ENCODE measurements around the gene UNC45B.
"Not testable (repeated sequence)": the region's sequence is repeated elsewhere in the genome, so short reads cannot be mapped to it uniquely, and the experiment has no call there.

UNC45B gene

GRCh38 chr17:35179379-35179778 is 31.8 kb downstream of the UNC45B start:
- H3K27me3 ChIP-seq (ENCODE audit: control insufficient read depth, insufficient read depth, low read length); H3K9ac ChIP-seq (ENCODE audit: low read depth, low read length); H3K4me3 ChIP-seq (ENCODE audit: low read depth, low read length); H3K36me3 ChIP-seq (ENCODE audit: control insufficient read depth, insufficient read depth, low read length); H3K9me3 ChIP-seq (ENCODE audit: control insufficient read depth, insufficient read depth, low read length); H3K4me1 ChIP-seq (ENCODE audit: control insufficient read depth, insufficient read depth, low read length): not testable (repeated sequence)

- Histone ChIP-seq H3K4me3 (ENCODE audit: low read depth, low read length) (no peak overlapping the region), H3K9ac (ENCODE audit: low read depth, low read length) (no peak overlapping the region), H3K9me3 (ENCODE audit: control insufficient read depth, insufficient read depth, low read length) (no peaks in the 10 kb centered on the region), H3K27me3 (ENCODE audit: control insufficient read depth, insufficient read depth, low read length) (no peaks in the 10 kb centered on the region), H3K36me3 (ENCODE audit: control insufficient read depth, insufficient read depth, low read length) (no peaks in the 10 kb centered on the region), H3K4me1 (ENCODE audit: control insufficient read depth, insufficient read depth, low read length) (no peaks in the 10 kb centered on the region)
Measured at GRCh38 chr17:35183332-35183731, 35.7 kb downstream of the UNC45B start.

DNA sequence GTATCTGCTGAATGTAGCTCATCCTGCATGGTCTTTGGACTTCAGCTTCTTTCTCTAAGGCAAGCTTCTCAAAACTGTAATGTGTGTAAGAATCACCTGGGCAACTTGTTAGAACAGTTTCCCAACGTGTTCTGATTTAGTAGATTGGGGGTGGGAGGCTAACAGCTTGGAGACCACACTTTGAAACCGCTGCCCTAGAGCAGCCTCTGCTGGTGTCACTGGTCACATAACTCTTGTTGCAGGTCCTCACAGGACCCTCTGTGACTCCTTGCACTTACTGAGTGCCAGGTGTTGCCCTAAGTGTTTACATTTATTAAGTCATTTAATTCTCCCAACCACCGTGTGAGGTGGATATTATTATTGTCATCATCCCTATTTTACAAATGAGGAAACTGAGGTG is 36.7 kb downstream of the UNC45B start:
- Histone ChIP-seq H3K4me3 (ENCODE audit: low read depth, low read length) (no peak overlapping the region), H3K4me1 (ENCODE audit: control insufficient read depth, insufficient read depth, low read length) (no peaks in the 10 kb centered on the region), H3K9ac (ENCODE audit: low read depth, low read length) (no peak overlapping the region), H3K36me3 (ENCODE audit: control insufficient read depth, insufficient read depth, low read length) (no peaks in the 10 kb centered on the region), H3K9me3 (ENCODE audit: control insufficient read depth, insufficient read depth, low read length) (no peaks in the 10 kb centered on the region), H3K27me3 (ENCODE audit: control insufficient read depth, insufficient read depth, low read length) (no peaks in the 10 kb centered on the region)

- no peaks in the 10 kb centered on the region for H3K9me3 ChIP-seq (ENCODE audit: control insufficient read depth, insufficient read depth, low read length)
- H3K27me3 ChIP-seq (ENCODE audit: control insufficient read depth, insufficient read depth, low read length): no peaks in the 10 kb centered on the region
- no peak overlapping the region for H3K9ac ChIP-seq (ENCODE audit: low read depth, low read length)
- H3K36me3 ChIP-seq (ENCODE audit: control insufficient read depth, insufficient read depth, low read length): no peaks in the 10 kb centered on the region
- no peak overlapping the region for H3K4me3 ChIP-seq (ENCODE audit: low read depth, low read length)
- H3K4me1 ChIP-seq (ENCODE audit: control insufficient read depth, insufficient read depth, low read length): no peaks in the 10 kb centered on the region
Measured at GRCh38 chr17:35185849-35186248, 38.2 kb downstream of the UNC45B start.

- no peak overlapping the region for H3K9ac ChIP-seq (ENCODE audit: low read depth, low read length)
Measured at GRCh38 chr17:35187481-35187880, 39.9 kb downstream of the UNC45B start.

DNA sequence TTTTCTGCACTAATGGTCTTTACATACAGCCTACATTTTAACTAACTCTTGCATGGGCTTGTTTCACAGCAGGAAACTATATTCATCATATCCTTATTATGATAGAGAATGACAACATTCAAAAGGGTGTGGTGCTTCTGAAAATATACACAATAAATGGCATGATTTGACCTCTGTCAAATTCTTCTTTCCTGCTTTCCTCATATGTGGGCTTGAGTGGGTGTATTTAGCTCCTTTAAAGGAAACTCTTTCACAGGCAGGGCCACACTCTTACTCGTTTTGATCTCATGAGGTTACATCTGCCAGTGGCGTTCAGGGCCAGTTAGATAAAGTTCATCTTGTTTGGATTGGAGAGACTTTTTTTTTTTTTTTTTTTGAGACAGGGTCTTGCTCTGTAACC is 40.5 kb downstream of the UNC45B start:
- Histone ChIP-seq H3K4me1 (ENCODE audit: control insufficient read depth, insufficient read depth, low read length) (no peaks in the 10 kb centered on the region), H3K27me3 (ENCODE audit: control insufficient read depth, insufficient read depth, low read length) (no peaks in the 10 kb centered on the region), H3K36me3 (ENCODE audit: control insufficient read depth, insufficient read depth, low read length) (no peaks in the 10 kb centered on the region), H3K9ac (ENCODE audit: low read depth, low read length) (no peak overlapping the region), H3K4me3 (ENCODE audit: low read depth, low read length) (no peak overlapping the region), H3K9me3 (ENCODE audit: control insufficient read depth, insufficient read depth, low read length) (no peaks in the 10 kb centered on the region)

More at GRCh38 chr17:35187481-35187880, 39.9 kb downstream of the UNC45B start:
- no peaks in the 10 kb centered on the region for H3K4me1 ChIP-seq (ENCODE audit: control insufficient read depth, insufficient read depth, low read length)
- no peak overlapping the region for H3K4me3 ChIP-seq (ENCODE audit: low read depth, low read length)
- no peaks in the 10 kb centered on the region for H3K9me3 ChIP-seq (ENCODE audit: control insufficient read depth, insufficient read depth, low read length)
- H3K27me3 ChIP-seq (ENCODE audit: control insufficient read depth, insufficient read depth, low read length): no peaks in the 10 kb centered on the region
- H3K36me3 ChIP-seq (ENCODE audit: control insufficient read depth, insufficient read depth, low read length): no peaks in the 10 kb centered on the region

GRCh38 chr17:35189291-35189690 is 41.7 kb downstream of the UNC45B start:
- no peak overlapping the region for H3K4me3 ChIP-seq (ENCODE audit: low read depth, low read length)
- no peaks in the 10 kb centered on the region for H3K4me1 ChIP-seq (ENCODE audit: control insufficient read depth, insufficient read depth, low read length)
- no peak overlapping the region for H3K9ac ChIP-seq (ENCODE audit: low read depth, low read length)
- no peaks in the 10 kb centered on the region for H3K36me3 ChIP-seq (ENCODE audit: control insufficient read depth, insufficient read depth, low read length)
- no peaks in the 10 kb centered on the region for H3K27me3 ChIP-seq (ENCODE audit: control insufficient read depth, insufficient read depth, low read length)
- no peaks in the 10 kb centered on the region for H3K9me3 ChIP-seq (ENCODE audit: control insufficient read depth, insufficient read depth, low read length)

DNA sequence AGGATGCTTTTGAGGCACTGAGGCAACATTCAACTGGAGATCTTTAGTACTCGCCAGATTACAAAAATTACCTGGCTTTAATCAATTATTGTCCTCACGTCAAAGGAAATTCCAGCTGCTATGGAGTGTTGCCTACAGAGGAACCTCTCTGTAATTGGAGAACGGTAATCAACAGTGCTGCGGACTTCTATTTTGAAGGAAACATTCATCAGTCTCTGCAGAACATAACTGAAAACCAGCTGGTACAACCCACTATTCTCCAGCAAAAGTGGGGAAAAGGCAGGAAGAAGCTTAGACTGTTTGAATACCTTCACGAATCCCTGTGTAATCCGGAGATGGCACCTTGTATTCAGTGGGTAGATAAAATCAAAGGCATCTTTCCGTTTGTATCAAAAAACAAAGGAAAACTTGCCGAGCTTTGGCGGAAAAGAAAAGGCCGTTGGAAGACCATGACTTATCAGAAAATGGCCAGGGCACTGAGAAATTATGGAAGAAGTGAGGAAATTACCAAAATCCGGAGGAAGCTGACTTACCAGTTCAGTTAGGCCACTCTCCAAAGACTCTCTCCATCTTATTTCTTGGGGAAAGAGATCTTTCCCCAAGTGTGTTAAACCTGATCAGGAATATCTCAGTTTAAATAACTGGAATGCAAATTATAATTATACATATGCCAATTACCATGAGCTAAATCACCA is 43.5 kb downstream of the UNC45B start:
- Histone ChIP-seq H3K36me3 (ENCODE audit: control insufficient read depth, insufficient read depth, low read length) (no peaks in the 10 kb centered on the region), H3K4me3 (ENCODE audit: low read depth, low read length) (no peak overlapping the region), H3K9me3 (ENCODE audit: control insufficient read depth, insufficient read depth, low read length) (no peaks in the 10 kb centered on the region), H3K4me1 (ENCODE audit: control insufficient read depth, insufficient read depth, low read length) (no peaks in the 10 kb centered on the region), H3K9ac (ENCODE audit: low read depth, low read length) (no peak overlapping the region), H3K27me3 (ENCODE audit: control insufficient read depth, insufficient read depth, low read length) (no peaks in the 10 kb centered on the region)

DNA sequence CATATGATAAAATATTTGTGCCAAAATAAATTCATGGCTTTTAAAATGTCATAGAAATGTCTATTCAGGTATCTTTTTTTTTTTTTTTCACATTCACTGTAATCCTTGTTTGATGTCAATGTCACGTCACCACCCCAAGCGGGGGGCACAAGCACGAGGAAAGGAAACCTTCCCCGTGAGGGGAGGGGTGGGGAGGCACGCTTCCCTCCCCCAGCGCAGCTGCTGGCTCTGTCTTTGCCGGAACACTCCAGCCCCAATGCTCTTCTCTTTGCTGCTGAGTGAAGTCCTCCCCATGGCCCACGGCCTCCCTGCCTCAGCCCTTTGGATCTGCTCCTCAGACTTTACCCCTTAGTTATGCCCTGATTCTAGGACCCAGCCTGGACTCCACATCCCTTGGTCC is 45.1 kb downstream of the UNC45B start:
- Histone ChIP-seq H3K9me3 (ENCODE audit: control insufficient read depth, insufficient read depth, low read length) (no peaks in the 10 kb centered on the region), H3K4me3 (ENCODE audit: low read depth, low read length) (no peak overlapping the region), H3K36me3 (ENCODE audit: control insufficient read depth, insufficient read depth, low read length) (no peaks in the 10 kb centered on the region), H3K27me3 (ENCODE audit: control insufficient read depth, insufficient read depth, low read length) (no peaks in the 10 kb centered on the region), H3K4me1 (ENCODE audit: control insufficient read depth, insufficient read depth, low read length) (no peaks in the 10 kb centered on the region), H3K9ac (ENCODE audit: low read depth, low read length) (no peak overlapping the region)

DNA sequence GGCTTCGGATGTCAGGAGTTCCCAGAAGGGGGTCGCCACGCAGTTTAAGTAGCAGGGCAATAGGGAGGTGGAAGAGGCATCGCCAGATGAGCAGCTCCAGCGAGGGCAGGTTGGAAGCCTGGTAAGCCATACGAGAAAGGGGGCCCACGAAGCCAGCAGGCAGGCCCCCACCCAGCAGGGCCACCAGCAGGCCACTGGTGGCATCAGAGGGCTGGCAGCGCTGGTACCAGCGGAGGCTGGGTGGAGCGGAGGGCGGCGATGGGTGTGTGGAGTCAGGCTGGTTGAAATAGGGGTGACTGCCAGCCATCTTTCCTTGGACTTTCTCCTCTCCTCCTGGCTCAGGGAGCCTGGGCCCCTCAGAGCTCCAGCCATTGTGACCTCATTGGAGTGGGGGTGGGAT is 46.4 kb downstream of the UNC45B start, which contains the start of gene SLC35G3:
Gene SLC35G3, minus strand, starts transcription at position 393 of the 400 bp plus-strand sequence. Its CDS starts 86 bp downstream, at position 307.
- H3K4me3 ChIP-seq (ENCODE audit: low read depth, low read length); H3K36me3 ChIP-seq (ENCODE audit: control insufficient read depth, insufficient read depth, low read length); H3K9ac ChIP-seq (ENCODE audit: low read depth, low read length); H3K9me3 ChIP-seq (ENCODE audit: control insufficient read depth, insufficient read depth, low read length); H3K27me3 ChIP-seq (ENCODE audit: control insufficient read depth, insufficient read depth, low read length); H3K4me1 ChIP-seq (ENCODE audit: control insufficient read depth, insufficient read depth, low read length): not testable (repeated sequence)

- not testable (repeated sequence) for H3K4me1 ChIP-seq (ENCODE audit: control insufficient read depth, insufficient read depth, low read length); H3K9ac ChIP-seq (ENCODE audit: low read depth, low read length); H3K4me3 ChIP-seq (ENCODE audit: low read depth, low read length); H3K36me3 ChIP-seq (ENCODE audit: control insufficient read depth, insufficient read depth, low read length); H3K9me3 ChIP-seq (ENCODE audit: control insufficient read depth, insufficient read depth, low read length); H3K27me3 ChIP-seq (ENCODE audit: control insufficient read depth, insufficient read depth, low read length)
Measured at GRCh38 chr17:35195062-35195461, 47.4 kb downstream of the UNC45B start.

- not testable (repeated sequence) for H3K4me1 ChIP-seq (ENCODE audit: control insufficient read depth, insufficient read depth, low read length); H3K9me3 ChIP-seq (ENCODE audit: control insufficient read depth, insufficient read depth, low read length); H3K27me3 ChIP-seq (ENCODE audit: control insufficient read depth, insufficient read depth, low read length); H3K36me3 ChIP-seq (ENCODE audit: control insufficient read depth, insufficient read depth, low read length); H3K4me3 ChIP-seq (ENCODE audit: low read depth, low read length); H3K9ac ChIP-seq (ENCODE audit: low read depth, low read length)
Measured at GRCh38 chr17:35202582-35202981, 55.0 kb downstream of the UNC45B start.
